Neural progenitor cell (in vitro differentiated cells): Measurements from ENCODE around the gene SLC22A16. TPM values are rescaled to one million over a fixed set of nuclear protein-coding genes. Genes with fewer than 3 reads are reported as not detected.

Experiments used
- DNase-seq: peaks from one replicate; pipeline ENCODE4 v3.0.0-alpha.2; 2016; ENCODE audit warnings: low spot score
- H2AFZ ChIP-seq: fragments of 200-600 bp; sonication (generic); replicated peaks from 2 replicates; pipeline ENCODE4 v1.6.1; 2016; ENCODE audit warnings: antibody characterized with exemption
- H3F3A ChIP-seq: fragments of 200-600 bp; sonication (generic); 2 replicates; pipeline ENCODE4 v1.6.1; 2016; ENCODE audit warnings: antibody characterized with exemption, low read depth
- H3K27ac ChIP-seq: fragments of 200-600 bp; sonication (generic); 2 replicates; pipeline ENCODE4 v1.5.1; 2016; ENCODE audit warnings: mild to moderate bottlenecking
- H3K27me3 ChIP-seq: fragments of 200-600 bp; sonication (generic); 2 replicates; pipeline ENCODE4 v1.6.1; 2016; ENCODE audit warnings: mild to moderate bottlenecking, moderate library complexity
- H3K36me3 ChIP-seq: fragments of 200-600 bp; sonication (generic); 2 replicates; pipeline ENCODE4 v1.5.1; 2016
- H3K4me1 ChIP-seq: fragments of 200-600 bp; sonication (generic); 2 replicates; pipeline ENCODE4 v1.6.1; 2016; ENCODE audit warnings: mixed run types
- H3K4me2 ChIP-seq: fragments of 200-600 bp; sonication (generic); 2 replicates; pipeline ENCODE4 v1.6.1; 2016
- H3K4me3 ChIP-seq: fragments of 200-600 bp; sonication (generic); 2 replicates; pipeline ENCODE4 v1.5.1; 2016
- H3K79me2 ChIP-seq: fragments of 200-600 bp; sonication (generic); 2 replicates; pipeline ENCODE4 v1.6.1; 2016; ENCODE audit warnings: low read depth
- H3K9ac ChIP-seq: fragments of 200-600 bp; sonication (generic); 2 replicates; pipeline ENCODE4 v1.6.1; 2016
- H3K9me3 ChIP-seq: fragments of 200-600 bp; sonication (generic); 2 replicates; pipeline ENCODE4 v1.5.1; 2016; ENCODE audit warnings: low read depth
- H4K20me1 ChIP-seq: fragments of 200-600 bp; sonication (generic); 2 replicates; pipeline ENCODE4 v1.6.1; 2016; ENCODE audit warnings: low read depth
- H3K27ac Mint-ChIP-seq: 3 replicates; pipeline ENCODE4 v1.8.0; 2021; ENCODE audit warnings: mixed read lengths
- H3K27me3 Mint-ChIP-seq: 2 replicates; pipeline ENCODE4 v1.8.0; 2022; ENCODE audit warnings: low read depth, mild to moderate bottlenecking, inconsistent platforms, moderate library complexity, mixed read lengths; ENCODE audit not compliant: insufficient read depth
- H3K36me3 Mint-ChIP-seq: 3 replicates; pipeline ENCODE4 v1.8.0; 2021; ENCODE audit warnings: mixed read lengths
- H3K4me1 Mint-ChIP-seq: 3 replicates; pipeline ENCODE4 v1.8.0; 2021; ENCODE audit warnings: mixed read lengths
- H3K4me3 Mint-ChIP-seq: 3 replicates; pipeline ENCODE4 v1.8.0; 2021; ENCODE audit warnings: mild to moderate bottlenecking, moderate library complexity, mixed read lengths
- H3K9me3 Mint-ChIP-seq: 3 replicates; pipeline ENCODE4 v1.8.0; 2020; ENCODE audit warnings: mixed read lengths
- EZH2 ChIP-seq: fragments of 200-600 bp; sonication (generic); IDR thresholded peaks from 2 replicates; pipeline ENCODE4 v1.6.1; 2017; ENCODE audit warnings: antibody characterized with exemption, mild to moderate bottlenecking, moderate library complexity
- EZH2phosphoT487 ChIP-seq: fragments of 200-600 bp; sonication (generic); IDR thresholded peaks from 2 replicates; pipeline ENCODE4 v1.6.1; 2017; ENCODE audit warnings: antibody characterized with exemption
- total RNA-seq: library from RNA; depleted of rRNA; stranded (reverse); fragments of >200 nt; gene quantifications from 2 replicates; pipeline ENCODE4 v1.2.3, GENCODE V29; 2015; ENCODE audit warnings: low replicate concordance
- TF ChIP-seq, protein P1 (sequence below): fragments of 200-600 bp; sonication (generic); IDR thresholded peaks from 2 replicates; pipeline ENCODE4 v1.5.1; 2017; ENCODE audit warnings: antibody characterized with exemption, mild to moderate bottlenecking

SLC22A16 gene
- total RNA-seq, 1 donor from 2014 or later = not detected

- H3K79me2 ChIP-seq = no peaks in the 10 kb centered on the region
- H3K4me3 Mint-ChIP-seq = no peak overlapping the region
- no peak for DNase-seq
- H3K27me3 ChIP-seq = no peaks in the 10 kb centered on the region
- H3K27ac Mint-ChIP-seq = no peak overlapping the region
- H3F3A ChIP-seq = peaks cover 8% of the 10 kb centered on the region
- no peak overlapping the region for H2AFZ ChIP-seq
- H3K36me3 Mint-ChIP-seq = no peaks in the 10 kb centered on the region
- H3K27ac ChIP-seq = no peak overlapping the region
- H3K27me3 Mint-ChIP-seq = no peaks in the 10 kb centered on the region
- no peaks in the 10 kb centered on the region for H4K20me1 ChIP-seq
- H3K36me3 ChIP-seq = no peaks in the 10 kb centered on the region
- peaks cover 7% of the 10 kb centered on the region for H3K4me1 Mint-ChIP-seq
- no peaks in the 10 kb centered on the region for H3K9me3 ChIP-seq
- peaks cover 24% of the 10 kb centered on the region for H3K4me1 ChIP-seq
- no peaks in the 10 kb centered on the region for H3K9me3 Mint-ChIP-seq
- H3K4me3 ChIP-seq = no peak overlapping the region
- no peak overlapping the region for H3K4me2 ChIP-seq
- H3K9ac ChIP-seq = no peak overlapping the region
- TF ChIP-seq EZH2phosphoT487 = no peak
- TF ChIP-seq, protein P1, sequence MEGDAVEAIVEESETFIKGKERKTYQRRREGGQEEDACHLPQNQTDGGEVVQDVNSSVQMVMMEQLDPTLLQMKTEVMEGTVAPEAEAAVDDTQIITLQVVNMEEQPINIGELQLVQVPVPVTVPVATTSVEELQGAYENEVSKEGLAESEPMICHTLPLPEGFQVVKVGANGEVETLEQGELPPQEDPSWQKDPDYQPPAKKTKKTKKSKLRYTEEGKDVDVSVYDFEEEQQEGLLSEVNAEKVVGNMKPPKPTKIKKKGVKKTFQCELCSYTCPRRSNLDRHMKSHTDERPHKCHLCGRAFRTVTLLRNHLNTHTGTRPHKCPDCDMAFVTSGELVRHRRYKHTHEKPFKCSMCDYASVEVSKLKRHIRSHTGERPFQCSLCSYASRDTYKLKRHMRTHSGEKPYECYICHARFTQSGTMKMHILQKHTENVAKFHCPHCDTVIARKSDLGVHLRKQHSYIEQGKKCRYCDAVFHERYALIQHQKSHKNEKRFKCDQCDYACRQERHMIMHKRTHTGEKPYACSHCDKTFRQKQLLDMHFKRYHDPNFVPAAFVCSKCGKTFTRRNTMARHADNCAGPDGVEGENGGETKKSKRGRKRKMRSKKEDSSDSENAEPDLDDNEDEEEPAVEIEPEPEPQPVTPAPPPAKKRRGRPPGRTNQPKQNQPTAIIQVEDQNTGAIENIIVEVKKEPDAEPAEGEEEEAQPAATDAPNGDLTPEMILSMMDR = no peak
- TF ChIP-seq EZH2 = no peak
These were observed 27.4 kb downstream of the SLC22A16 start for GRCh38 chr6:110448846-110449540.

GRCh38 chr6:110447761-110448160, 28.7 kb downstream of the SLC22A16 start:
- DNase-seq = no peak
- no peaks in the 10 kb centered on the region for H3K27me3 ChIP-seq
- no peaks in the 10 kb centered on the region for H4K20me1 ChIP-seq
- peaks cover 12% of the 10 kb centered on the region for H3K4me1 ChIP-seq
- H3K27ac ChIP-seq = no peak overlapping the region
- no peak overlapping the region for H3K4me3 ChIP-seq
- no peaks in the 10 kb centered on the region for H3K36me3 ChIP-seq
- TF ChIP-seq EZH2 (no peak), EZH2phosphoT487 (no peak)
- TF ChIP-seq, protein P1 = no peak
- no peaks in the 10 kb centered on the region for H3K36me3 Mint-ChIP-seq
- no peak overlapping the region for H3K4me3 Mint-ChIP-seq
- no peak overlapping the region for H3K9ac ChIP-seq
- no peaks in the 10 kb centered on the region for H3K27me3 Mint-ChIP-seq
- no peak overlapping the region for H3K4me2 ChIP-seq
- H3K79me2 ChIP-seq = no peaks in the 10 kb centered on the region
- H3K4me1 Mint-ChIP-seq = no peaks in the 10 kb centered on the region
- no peaks in the 10 kb centered on the region for H3K9me3 ChIP-seq
- H3K9me3 Mint-ChIP-seq = no peaks in the 10 kb centered on the region
- no peak overlapping the region for H2AFZ ChIP-seq
- no peaks in the 10 kb centered on the region for H3F3A ChIP-seq
- H3K27ac Mint-ChIP-seq = no peak overlapping the region

GRCh38 chr6:110446405-110446804, 30.0 kb downstream of the SLC22A16 start:
- H3K27ac ChIP-seq = no peak overlapping the region
- TF ChIP-seq EZH2 (no peak), EZH2phosphoT487 (no peak)
- TF ChIP-seq, protein P1 = no peak
- DNase-seq = no peak
- no peak overlapping the region for H3K4me3 Mint-ChIP-seq
- no peak overlapping the region for H3K4me3 ChIP-seq
- H3K9me3 Mint-ChIP-seq = no peaks in the 10 kb centered on the region
- H3K36me3 ChIP-seq = no peaks in the 10 kb centered on the region
- no peaks in the 10 kb centered on the region for H3K27me3 ChIP-seq
- H3K36me3 Mint-ChIP-seq = no peaks in the 10 kb centered on the region
- no peaks in the 10 kb centered on the region for H3K4me1 Mint-ChIP-seq
- no peak overlapping the region for H2AFZ ChIP-seq
- peaks cover 5% of the 10 kb centered on the region for H3K4me1 ChIP-seq
- no peaks in the 10 kb centered on the region for H3K27me3 Mint-ChIP-seq
- no peaks in the 10 kb centered on the region for H3K9me3 ChIP-seq
- H3F3A ChIP-seq = no peaks in the 10 kb centered on the region
- peak overlapping the region; percentile 18 for H3K9ac ChIP-seq
- H4K20me1 ChIP-seq = no peaks in the 10 kb centered on the region
- no peak overlapping the region for H3K4me2 ChIP-seq
- H3K79me2 ChIP-seq = no peaks in the 10 kb centered on the region
- no peak overlapping the region for H3K27ac Mint-ChIP-seq
